GM21381 (cell line): Measurements from ENCODE around the gene SPTBN5.

ENCODE experiments used
- ATAC-seq: cut with Tn5 transposase; IDR thresholded peaks from one replicate; pipeline ENCODE4 v1.9.1; 2021; ENCODE audit warnings: mild to moderate bottlenecking, moderate library complexity; ENCODE audit not compliant: unreplicated experiment

Gene SPTBN5

GRCh38 chr15:41868321-41868720 lies 25.5 kb downstream of the SPTBN5 start:
- no peak for ATAC-seq

- no peak for ATAC-seq
Measured at GRCh38 chr15:41866872-41867579, 26.8 kb downstream of the SPTBN5 start.

- no peak for ATAC-seq
Measured at GRCh38 chr15:41866263-41866703, 27.6 kb downstream of the SPTBN5 start.

- ATAC-seq, result no peak
Measured at GRCh38 chr15:41865490-41866055, 28.3 kb downstream of the SPTBN5 start.

- no peak for ATAC-seq
Measured at GRCh38 chr15:41862515-41863116, 31.2 kb downstream of the SPTBN5 start.

GRCh38 chr15:41861736-41862356 lies 32.0 kb downstream of the SPTBN5 start:
- ATAC-seq, result no peak

- ATAC-seq, result no peak
Measured at GRCh38 chr15:41860049-41860828, 33.6 kb downstream of the SPTBN5 start.

GRCh38 chr15:41858756-41859155 lies 35.1 kb downstream of the SPTBN5 start:
- no peak for ATAC-seq

- ATAC-seq, result no peak
Measured at GRCh38 chr15:41857316-41857715, 36.5 kb downstream of the SPTBN5 start.

GRCh38 chr15:41856716-41857115 lies 37.1 kb downstream of the SPTBN5 start:
- no peak for ATAC-seq

GRCh38 chr15:41856262-41856661 lies 37.6 kb downstream of the SPTBN5 start:
- no peak for ATAC-seq

GRCh38 chr15:41855261-41855961 lies 38.4 kb downstream of the SPTBN5 start:
- ATAC-seq, result no peak

GRCh38 chr15:41854443-41854842 lies 39.4 kb downstream of the SPTBN5 start:
- no peak for ATAC-seq

GRCh38 chr15:41853831-41854230 lies 40.0 kb downstream of the SPTBN5 start:
- ATAC-seq, result no peak

- no peak for ATAC-seq
Measured at GRCh38 chr15:41852736-41853590, 40.9 kb downstream of the SPTBN5 start.

- no peak for ATAC-seq
Measured at GRCh38 chr15:41851755-41852370, 42.0 kb downstream of the SPTBN5 start.

- no peak for ATAC-seq
Measured at GRCh38 chr15:41851167-41851523, 42.7 kb downstream of the SPTBN5 start.

GRCh38 chr15:41850482-41851166 lies 43.2 kb downstream of the SPTBN5 start:
- no peak for ATAC-seq

- no peak for ATAC-seq
Measured at GRCh38 chr15:41849861-41850260, 44.0 kb downstream of the SPTBN5 start.
